ENCODE measurements around the gene PREX1.

PREX1 gene

GRCh38 chr20:48734104-48734749 is 93.6 kb downstream of the PREX1 start:
- no peak for DNase-seq (ENCODE audit: low spot score)

GRCh38 chr20:48733296-48733790 is 94.5 kb downstream of the PREX1 start:
- no peak for DNase-seq (ENCODE audit: low spot score)

GRCh38 chr20:48732081-48732829 is 95.5 kb downstream of the PREX1 start:
- DNase-seq (ENCODE audit: low spot score): no peak

GRCh38 chr20:48731536-48731935 is 96.3 kb downstream of the PREX1 start:
- no peak for DNase-seq (ENCODE audit: low spot score)

GRCh38 chr20:48730977-48731376 is 96.8 kb downstream of the PREX1 start:
- DNase-seq (ENCODE audit: low spot score): no peak

- no peak for DNase-seq (ENCODE audit: low spot score)
Measured at GRCh38 chr20:48729538-48729937, 98.3 kb downstream of the PREX1 start.

GRCh38 chr20:48728042-48728825 is 99.6 kb downstream of the PREX1 start:
- no peak for DNase-seq (ENCODE audit: low spot score)

GRCh38 chr20:48727226-48727625 is 100.6 kb downstream of the PREX1 start:
- no peak for DNase-seq (ENCODE audit: low spot score)

GRCh38 chr20:48725555-48725991 is 102.2 kb downstream of the PREX1 start:
- peak; percentile 56 for DNase-seq (ENCODE audit: low spot score)

GRCh38 chr20:48724891-48725554 is 102.8 kb downstream of the PREX1 start:
- no peak for DNase-seq (ENCODE audit: low spot score)

- no peak for DNase-seq (ENCODE audit: low spot score)
Measured at GRCh38 chr20:48724382-48724781, 103.4 kb downstream of the PREX1 start.

- DNase-seq (ENCODE audit: low spot score): no peak
Measured at GRCh38 chr20:48723308-48724264, 104.2 kb downstream of the PREX1 start.

GRCh38 chr20:48722737-48723191 is 105.0 kb downstream of the PREX1 start:
- DNase-seq (ENCODE audit: low spot score): peak; percentile 5

GRCh38 chr20:48722002-48722731 is 105.6 kb downstream of the PREX1 start:
- DNase-seq (ENCODE audit: low spot score): peak; percentile 43

GRCh38 chr20:48721324-48722001 is 106.3 kb downstream of the PREX1 start:
- no peak for DNase-seq (ENCODE audit: low spot score)

- no peak for DNase-seq (ENCODE audit: low spot score)
Measured at GRCh38 chr20:48720256-48720985, 107.4 kb downstream of the PREX1 start.

GRCh38 chr20:48719598-48720255 is 108.1 kb downstream of the PREX1 start:
- no peak for DNase-seq (ENCODE audit: low spot score)
